Epithelial cell of proximal tubule (primary cell): ENCODE measurements around the gene TGM2. TPM values are rescaled to one million over a fixed set of nuclear protein-coding genes. Genes with fewer than 3 reads are reported as not detected.

Experiments used
- DNase-seq: peaks from one replicate; pipeline ENCODE4 v3.0.0-alpha.2; 2011; ENCODE audit warnings: low read depth
- H3K4me3 ChIP-seq: 2 replicates; pipeline ENCODE4 v1.5.1; 2011; ENCODE audit warnings: low read depth, mild to moderate bottlenecking, low read length
- total RNA-seq: library from RNA; depleted of rRNA; stranded (reverse); fragments of >200 nt; gene quantifications from 2 replicates; pipeline ENCODE4 v1.2.3, GENCODE V29; 2015
- TF ChIP-seq, protein P1 (sequence below): conservative IDR thresholded peaks from 2 replicates; pipeline ENCODE4 v1.5.1; 2012; ENCODE audit warnings: low read depth, mild to moderate bottlenecking, low read length

Gene TGM2
- total RNA-seq, 1 donor from 2014 or later: 150 TPM

GRCh38 chr20:38082894-38083293 is 82.2 kb downstream of the TGM2 start:
- no peak for DNase-seq
- no peak overlapping the region for H3K4me3 ChIP-seq
- TF ChIP-seq, protein P1, sequence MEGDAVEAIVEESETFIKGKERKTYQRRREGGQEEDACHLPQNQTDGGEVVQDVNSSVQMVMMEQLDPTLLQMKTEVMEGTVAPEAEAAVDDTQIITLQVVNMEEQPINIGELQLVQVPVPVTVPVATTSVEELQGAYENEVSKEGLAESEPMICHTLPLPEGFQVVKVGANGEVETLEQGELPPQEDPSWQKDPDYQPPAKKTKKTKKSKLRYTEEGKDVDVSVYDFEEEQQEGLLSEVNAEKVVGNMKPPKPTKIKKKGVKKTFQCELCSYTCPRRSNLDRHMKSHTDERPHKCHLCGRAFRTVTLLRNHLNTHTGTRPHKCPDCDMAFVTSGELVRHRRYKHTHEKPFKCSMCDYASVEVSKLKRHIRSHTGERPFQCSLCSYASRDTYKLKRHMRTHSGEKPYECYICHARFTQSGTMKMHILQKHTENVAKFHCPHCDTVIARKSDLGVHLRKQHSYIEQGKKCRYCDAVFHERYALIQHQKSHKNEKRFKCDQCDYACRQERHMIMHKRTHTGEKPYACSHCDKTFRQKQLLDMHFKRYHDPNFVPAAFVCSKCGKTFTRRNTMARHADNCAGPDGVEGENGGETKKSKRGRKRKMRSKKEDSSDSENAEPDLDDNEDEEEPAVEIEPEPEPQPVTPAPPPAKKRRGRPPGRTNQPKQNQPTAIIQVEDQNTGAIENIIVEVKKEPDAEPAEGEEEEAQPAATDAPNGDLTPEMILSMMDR: no peak

DNA sequence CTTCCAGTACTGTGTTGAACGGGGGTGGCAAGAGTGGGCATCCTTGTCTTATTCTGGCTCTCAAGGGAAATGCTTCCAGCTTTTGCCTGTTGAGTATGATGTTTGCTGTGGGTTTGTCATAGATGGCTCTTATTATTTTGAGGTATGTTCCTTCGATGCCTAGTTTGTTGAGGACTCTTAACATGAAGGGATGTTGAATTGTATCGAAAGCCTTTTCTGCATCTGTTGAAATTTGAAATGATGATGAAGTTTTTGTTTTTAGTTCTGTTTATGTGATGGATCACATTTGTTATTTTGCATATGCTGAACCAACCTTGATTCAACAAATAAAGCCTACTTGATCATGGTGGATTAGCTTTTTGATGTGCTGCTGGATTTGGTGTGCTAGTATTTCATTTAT is 83.5 kb downstream of the TGM2 start:
- TF ChIP-seq, protein P1: no peak

DNA sequence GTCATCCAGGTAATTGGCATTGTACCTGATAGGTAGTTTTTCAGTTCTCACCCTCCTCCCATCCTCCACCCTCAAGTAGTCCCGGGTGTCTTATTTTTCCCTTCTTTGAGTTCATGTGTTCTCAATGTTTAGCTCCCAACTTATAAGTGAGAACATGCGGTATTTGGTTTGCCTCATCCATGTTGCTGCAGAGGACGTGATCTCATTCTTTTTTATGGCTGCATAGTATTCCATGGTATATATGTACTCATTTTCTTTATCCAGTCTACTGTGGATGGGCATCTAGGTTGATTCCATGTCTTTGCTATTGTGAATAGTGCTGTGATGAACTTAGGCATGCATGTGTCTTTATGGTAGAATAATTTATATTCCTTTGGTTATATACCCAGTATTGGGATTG is 85.7 kb downstream of the TGM2 start:
- no peak for DNase-seq
- TF ChIP-seq, protein P1: no peak

More for the DNA sequence above, 83.5 kb downstream of the TGM2 start:
- H3K4me3 ChIP-seq: no peak overlapping the region
- no peak for DNase-seq

GRCh38 chr20:38078084-38078483 is 87.0 kb downstream of the TGM2 start:
- H3K4me3 ChIP-seq: no peak overlapping the region
- DNase-seq: no peak
- TF ChIP-seq, protein P1: no peak

More for the DNA sequence above, 85.7 kb downstream of the TGM2 start:
- no peak overlapping the region for H3K4me3 ChIP-seq

Other genes starting within 250 kb of the TGM2 start
- gene TTI1, start 131.8 kb downstream of the TGM2 start, total RNA-seq: 14.3 and 29.2 TPM in 2 replicates
- gene RPRD1B, start 131.5 kb downstream of the TGM2 start, total RNA-seq: 13.0 and 19.9 TPM in 2 replicates
- 0.06 and 0.29 TPM in 2 replicates for gene KIAA1755, start 95.5 kb upstream of the TGM2 start, total RNA-seq
- gene BPI, start 138.9 kb upstream of the TGM2 start, total RNA-seq: not detected in 2 replicates
- gene LBP, start 181.2 kb upstream of the TGM2 start, total RNA-seq: not detected in 2 replicates